ENCODE results near the gene TRIM32.

Gene TRIM32

GRCh38 chr9:116704470-116704869, 17.4 kb downstream of the TRIM32 start:
- DNase-seq (ENCODE audit: low read depth in 1 of 2, low spot score in 1 of 2) = no peak

DNA sequence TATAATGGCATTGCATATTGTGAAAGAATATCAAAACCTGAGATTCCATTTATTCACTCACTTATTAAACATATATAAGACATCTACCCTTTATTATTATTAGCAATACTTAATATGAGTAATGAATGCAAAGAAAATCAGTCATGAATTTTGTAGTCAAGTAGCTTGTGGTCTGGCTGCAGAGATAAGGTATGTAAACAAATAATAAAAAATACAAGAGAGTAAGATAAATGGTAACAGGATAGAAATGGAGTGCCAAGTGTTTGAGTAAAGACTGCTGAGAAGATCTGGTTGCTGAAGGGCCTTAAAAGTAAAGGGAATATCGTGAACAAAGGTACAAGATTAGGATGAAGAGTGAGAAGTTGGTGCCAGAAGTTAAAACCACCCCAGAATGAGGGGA, 18.4 kb downstream of the TRIM32 start:
- no peak for DNase-seq (ENCODE audit: low read depth in 1 of 2, low spot score in 1 of 2)

DNA sequence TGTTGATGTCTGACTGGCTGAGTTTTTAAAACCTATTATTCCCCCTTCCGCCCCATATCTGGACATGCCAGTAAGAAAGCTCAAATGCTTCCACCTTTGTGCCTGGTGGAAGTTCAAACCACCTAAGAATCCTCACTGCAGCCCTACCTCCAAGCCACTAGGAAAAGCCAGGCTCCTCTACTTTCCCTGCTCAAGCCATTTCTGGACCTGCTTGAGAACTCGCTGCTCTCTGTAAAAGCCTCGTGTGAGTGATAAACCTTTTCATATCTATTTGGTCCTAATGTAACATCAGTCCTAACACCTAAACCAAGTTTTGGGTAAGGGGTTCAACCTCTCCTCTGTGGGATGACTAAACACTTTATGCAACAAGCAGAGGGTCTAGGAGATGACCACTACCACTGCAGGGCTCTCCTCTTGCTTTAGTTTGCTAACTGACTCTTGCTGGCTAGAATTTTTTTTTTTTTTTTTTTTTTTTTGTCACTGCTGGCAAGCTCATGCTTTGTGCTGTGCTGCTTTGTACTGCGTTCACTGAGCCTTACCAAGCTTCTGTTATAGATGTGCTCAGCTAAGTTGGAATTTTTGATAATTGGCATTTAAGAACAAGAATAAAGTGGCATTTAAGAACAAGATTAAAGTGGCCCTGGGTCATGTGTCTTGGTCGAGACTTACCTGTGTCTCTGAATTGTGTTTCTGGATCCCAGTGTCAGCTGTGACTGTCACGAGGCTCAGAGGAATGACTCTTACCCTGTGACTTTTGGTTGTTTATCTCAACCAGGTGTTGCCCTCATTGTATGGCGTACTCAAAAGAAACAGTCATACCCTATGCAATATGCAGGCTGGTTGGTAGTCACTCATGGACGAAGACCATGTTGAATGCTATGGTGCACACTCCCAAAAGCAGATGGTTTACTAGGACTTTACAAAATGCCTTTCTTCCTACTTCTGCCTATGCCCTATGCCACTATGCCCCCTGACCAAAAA, 19.5 kb downstream of the TRIM32 start:
- no peak for DNase-seq (ENCODE audit: low read depth in 1 of 2, low spot score in 1 of 2)

GRCh38 chr9:116712781-116713180, 25.7 kb downstream of the TRIM32 start:
- DNase-seq (ENCODE audit: low read depth in 1 of 2, low spot score in 1 of 2) = no peak

DNA sequence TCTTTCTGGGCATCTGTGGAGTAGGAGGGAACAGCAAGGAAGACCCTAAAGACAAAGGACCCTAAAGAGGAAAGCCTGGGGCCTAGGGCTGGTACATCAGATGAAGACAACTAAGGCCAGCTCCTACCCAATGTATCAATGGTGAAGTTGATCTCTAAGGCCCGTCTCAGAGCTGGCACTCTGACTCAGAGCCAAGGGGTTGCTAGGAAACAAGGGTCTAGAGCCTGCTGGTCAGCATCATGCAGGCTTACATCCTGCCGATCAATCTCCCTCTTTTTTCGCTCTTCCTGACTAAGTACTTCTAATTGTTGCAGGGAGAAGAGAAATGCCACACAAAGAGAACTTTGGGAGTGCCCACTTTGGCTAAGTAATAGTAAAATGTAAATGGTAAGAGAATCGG, 26.2 kb downstream of the TRIM32 start:
- no peak for DNase-seq (ENCODE audit: low read depth in 1 of 2, low spot score in 1 of 2)

DNA sequence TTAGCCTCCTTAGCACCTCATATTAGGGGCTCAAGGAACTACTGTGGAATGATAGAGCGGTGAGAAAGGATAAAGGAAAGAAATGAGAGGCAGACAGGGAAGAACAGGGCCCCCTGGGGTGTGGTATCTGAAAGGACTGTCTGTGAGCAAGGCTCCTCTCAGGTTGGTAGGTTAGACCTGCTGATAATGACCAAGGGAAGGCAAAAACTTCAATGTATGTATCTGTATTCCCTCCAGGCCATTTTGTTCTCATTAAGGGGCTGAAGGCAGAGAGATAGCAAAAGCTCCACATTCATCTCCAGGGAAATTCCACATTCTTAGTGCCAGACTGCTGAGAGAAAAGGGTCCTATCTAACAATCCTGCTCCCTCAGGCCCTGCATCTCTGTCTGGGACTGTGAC, 28.6 kb downstream of the TRIM32 start:
- DNase-seq (ENCODE audit: low read depth in 1 of 2, low spot score in 1 of 2) = no peak

- DNase-seq (ENCODE audit: low read depth in 1 of 2, low spot score in 1 of 2) = no peak
Measured at GRCh38 chr9:116716438-116716837, 29.3 kb downstream of the TRIM32 start.

- no peak for DNase-seq (ENCODE audit: low read depth in 1 of 2, low spot score in 1 of 2)
Measured at GRCh38 chr9:116717150-116717549, 30.0 kb downstream of the TRIM32 start.

DNA sequence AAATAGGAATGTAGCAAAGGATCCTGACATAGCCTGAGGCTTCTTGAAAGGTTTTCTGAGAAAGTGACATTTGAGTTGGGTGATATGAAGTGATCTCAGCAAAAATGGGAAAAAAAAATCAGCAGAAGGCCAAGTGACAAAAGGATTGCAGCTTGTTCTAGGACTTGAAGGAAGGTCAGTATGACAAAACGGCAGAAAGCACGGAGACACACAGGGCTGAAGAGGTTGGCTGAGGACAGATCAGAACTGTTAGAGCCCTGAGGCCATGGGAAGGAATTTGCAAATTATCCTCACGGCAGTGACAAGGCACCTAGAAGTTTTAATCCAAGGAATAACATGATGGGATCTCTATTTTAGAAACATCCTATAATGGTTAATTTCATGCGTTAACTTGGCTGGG, 31.0 kb downstream of the TRIM32 start:
- DNase-seq (ENCODE audit: low read depth in 1 of 2, low spot score in 1 of 2) = no peak

GRCh38 chr9:116720111-116720510, 33.0 kb downstream of the TRIM32 start:
- DNase-seq (ENCODE audit: low read depth in 1 of 2, low spot score in 1 of 2) = no peak

DNA sequence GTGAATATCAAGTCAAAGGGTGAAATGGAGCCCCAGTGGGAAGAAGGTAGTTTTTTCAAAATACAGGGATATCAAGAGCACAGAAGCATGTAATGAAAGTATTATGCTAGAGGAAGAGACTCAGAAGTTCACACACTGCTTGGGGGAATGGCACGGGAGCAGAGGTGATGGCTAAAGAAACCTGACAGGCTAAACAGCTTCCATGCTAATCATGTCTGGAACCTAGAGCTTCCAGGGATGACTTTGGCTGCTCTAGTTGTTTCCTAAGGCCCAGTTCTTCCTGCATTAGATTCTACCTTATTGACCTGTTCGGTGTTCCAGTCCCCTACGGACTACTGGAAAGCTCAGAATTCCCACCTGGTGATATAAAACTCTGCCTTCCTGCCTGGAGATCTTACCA, 34.3 kb downstream of the TRIM32 start:
- no peak for DNase-seq (ENCODE audit: low read depth in 1 of 2, low spot score in 1 of 2)

DNA sequence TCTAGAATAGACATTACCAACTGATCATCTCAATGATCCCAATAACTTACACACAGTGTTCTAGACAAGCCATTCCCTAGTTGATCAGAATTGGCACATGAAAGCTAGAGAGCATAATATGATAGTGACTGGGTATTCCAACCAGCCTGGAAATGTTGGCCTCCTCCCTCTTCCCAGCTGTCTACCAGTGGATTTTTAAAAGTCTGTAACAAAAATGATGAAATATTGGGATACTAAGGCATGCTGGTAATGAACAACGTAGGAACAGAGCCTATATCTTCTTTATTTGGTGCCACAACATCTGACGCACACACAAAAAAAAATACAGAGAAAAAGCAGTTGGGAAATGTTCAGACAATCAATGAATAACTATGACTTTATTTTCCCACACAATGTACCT, 34.8 kb downstream of the TRIM32 start:
- DNase-seq (ENCODE audit: low read depth in 1 of 2, low spot score in 1 of 2) = no peak

GRCh38 chr9:116724123-116724522, 37.0 kb downstream of the TRIM32 start:
- no peak for DNase-seq (ENCODE audit: low read depth in 1 of 2, low spot score in 1 of 2)

- no peak for DNase-seq (ENCODE audit: low read depth in 1 of 2, low spot score in 1 of 2)
Measured at GRCh38 chr9:116726602-116727001, 39.5 kb downstream of the TRIM32 start.

DNA sequence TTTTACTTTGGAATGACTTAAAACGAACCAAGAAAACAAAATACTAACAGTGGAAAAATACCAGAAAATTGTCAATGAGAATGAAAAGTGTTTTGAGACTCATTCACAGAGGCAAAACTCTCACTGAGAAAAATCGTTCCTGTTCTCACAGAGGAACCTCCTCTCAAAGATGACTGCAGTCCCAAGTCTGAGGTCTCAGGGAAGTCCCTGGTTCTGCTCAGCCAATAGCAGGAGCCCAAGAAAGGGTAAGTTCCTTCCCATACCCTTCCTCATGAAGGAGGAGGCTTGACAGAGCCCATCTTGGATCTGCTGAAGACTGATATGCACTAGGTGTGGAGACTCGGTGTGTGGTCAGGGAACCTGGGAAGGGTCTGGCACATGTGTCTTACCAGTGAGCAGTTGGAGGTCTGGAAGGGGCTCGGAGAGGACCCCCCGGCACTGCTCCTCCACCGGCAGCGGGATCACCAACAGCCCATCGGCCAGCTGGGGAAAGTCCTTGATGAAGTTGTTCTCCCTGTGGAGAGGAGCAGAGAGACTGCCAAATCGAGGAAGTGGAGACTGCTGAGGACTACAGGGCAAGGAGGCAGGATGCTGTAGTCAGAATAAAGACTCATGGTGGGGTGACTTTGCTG, 46.0 kb downstream of the TRIM32 start:
- DNase-seq (ENCODE audit: low read depth in 1 of 2, low spot score in 1 of 2) = no peak

DNA sequence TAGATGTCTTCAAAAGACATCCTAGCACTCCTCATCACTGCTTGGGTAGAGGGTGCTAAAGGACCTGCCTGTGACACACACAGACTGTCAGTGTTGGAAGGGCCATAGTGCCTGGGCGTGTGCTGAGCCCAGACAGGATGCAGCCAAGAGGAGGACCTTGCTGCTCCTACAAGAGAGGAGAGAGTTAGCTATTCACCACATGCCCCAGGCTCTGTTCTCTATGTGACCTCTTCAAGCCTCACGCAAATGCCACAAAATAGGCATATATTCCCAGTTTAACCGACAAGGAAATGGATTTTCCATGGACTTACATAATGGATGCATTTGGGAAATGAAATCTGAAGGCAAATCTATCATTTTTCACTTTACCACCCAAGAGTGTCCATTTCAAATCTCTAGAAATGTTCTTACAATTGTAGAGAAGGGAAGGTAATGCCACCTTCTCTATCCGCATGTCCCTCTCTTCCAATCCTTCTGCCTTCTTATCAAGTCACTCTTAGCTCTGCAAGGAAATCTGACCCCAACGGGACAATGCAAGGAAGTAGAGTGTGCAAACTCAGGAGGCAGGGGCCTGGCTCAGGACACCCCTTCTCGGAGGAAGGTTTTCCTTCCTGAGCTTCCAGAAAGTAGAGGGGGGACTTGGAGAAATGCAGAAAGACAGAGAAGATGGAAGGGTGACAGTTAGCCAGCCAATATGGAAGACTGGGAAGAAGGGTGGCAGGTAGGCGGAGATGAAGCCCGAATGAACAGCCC, 49.5 kb downstream of the TRIM32 start:
- DNase-seq (ENCODE audit: low read depth in 1 of 2, low spot score in 1 of 2) = no peak

DNA sequence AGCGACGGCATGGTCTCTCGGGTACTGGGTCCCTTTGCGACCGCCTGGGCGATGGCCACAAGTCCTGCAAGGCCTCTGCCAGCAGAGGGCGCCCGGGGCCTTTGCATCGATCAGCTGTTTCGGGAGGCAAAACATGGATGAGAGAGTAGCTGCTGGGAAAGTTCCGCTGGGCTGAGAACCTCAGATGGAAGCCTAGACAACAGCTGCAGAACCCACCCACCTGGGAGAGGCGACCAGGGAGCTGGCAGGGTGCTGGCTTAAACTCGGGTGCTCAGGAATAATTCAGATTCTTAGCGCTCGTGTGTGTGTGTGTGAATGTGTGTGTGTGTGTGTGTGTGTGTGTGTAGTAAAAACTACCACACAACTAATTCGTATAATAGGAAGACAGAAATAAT, 50.0 kb downstream of the TRIM32 start:
- peak in 1 of 2 donors; percentile 24 for DNase-seq (ENCODE audit: low read depth in 1 of 2, low spot score in 1 of 2)

- no peak for DNase-seq (ENCODE audit: low read depth in 1 of 2, low spot score in 1 of 2)
Measured at GRCh38 chr9:116741086-116741740, 54.1 kb downstream of the TRIM32 start.

DNA sequence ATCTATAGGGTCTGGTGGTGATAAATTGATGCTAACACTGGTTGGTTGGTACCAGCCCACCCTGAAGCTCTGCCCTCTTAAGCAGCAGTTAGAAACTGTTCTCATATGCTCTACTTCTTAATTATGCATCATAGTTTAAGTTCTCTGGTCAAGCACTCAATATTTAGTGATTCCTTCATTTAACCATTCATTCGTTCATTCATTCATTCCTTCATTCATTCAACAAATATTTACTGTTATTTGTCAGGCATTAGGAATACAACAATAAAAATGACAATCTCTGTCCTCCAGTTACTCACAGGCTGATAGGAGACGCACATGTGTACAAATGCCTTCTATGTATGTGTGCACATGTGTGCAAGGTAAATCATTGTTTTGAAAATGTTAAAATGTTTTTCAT, 54.6 kb downstream of the TRIM32 start:
- no peak for DNase-seq (ENCODE audit: low read depth in 1 of 2, low spot score in 1 of 2)

DNA sequence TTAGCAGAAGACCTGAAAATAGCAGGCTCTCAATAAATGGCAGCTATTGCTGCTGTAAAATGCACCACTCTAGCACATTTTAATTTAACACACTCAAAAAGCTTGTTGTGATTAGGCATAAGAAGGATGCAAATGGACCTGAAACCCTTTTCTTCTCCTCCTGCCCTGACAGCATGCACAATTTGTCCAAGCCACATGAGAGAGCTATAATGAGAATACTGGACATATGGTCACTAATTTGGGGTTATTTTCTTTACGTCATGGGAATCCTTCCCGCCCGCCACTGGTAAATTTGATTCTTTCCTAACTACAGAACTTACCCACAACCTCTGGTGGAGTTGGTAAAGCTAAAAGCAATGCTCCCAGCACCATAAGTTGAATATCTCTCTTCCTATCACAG, 62.1 kb downstream of the TRIM32 start:
- no peak for DNase-seq (ENCODE audit: low read depth in 1 of 2, low spot score in 1 of 2)

GRCh38 chr9:116749772-116750171, 62.7 kb downstream of the TRIM32 start:
- DNase-seq (ENCODE audit: low read depth in 1 of 2, low spot score in 1 of 2) = no peak

Measured in stimulated activated CD4-positive, alpha-beta T cell treated with anti-CD3 and anti-CD28 coated beads, Interleukin-15, amount 100 ng/mL, for 1 hour (primary cell).